ENCODE data around the gene FMN1.

DNA sequence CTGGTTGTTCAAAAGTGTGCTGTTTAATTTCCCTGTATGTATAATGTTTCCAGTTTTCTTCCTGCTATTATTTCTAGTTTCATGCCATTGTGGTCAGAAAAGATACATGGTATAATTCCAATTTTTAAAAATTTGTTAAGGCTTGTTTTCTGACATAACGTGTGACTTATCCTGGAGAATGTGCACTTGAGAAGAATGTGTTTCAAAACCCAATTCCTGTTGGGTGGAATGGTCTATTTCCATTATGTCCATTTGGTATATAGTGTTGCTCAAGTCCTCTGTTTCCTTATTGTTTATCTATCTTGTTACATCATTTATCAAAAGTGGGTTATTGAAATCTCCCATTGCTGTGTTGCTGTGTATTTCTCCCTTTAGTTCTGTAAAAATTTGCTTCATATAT, 261.3 kb downstream of the FMN1 start:
- TF ChIP-seq POLR2A (IDR thresholded peaks at IDR 0.05; ENCODE audit: low read depth, low read length) = no peak
- no peak for TF ChIP-seq TAF1 (IDR thresholded peaks at IDR 0.05; ENCODE audit: borderline replicate concordance, low read depth, low read length)

Data from GM12892 (cell line).